Measurements from ENCODE around the gene CUEDC2.

The CUEDC2 gene

DNA sequence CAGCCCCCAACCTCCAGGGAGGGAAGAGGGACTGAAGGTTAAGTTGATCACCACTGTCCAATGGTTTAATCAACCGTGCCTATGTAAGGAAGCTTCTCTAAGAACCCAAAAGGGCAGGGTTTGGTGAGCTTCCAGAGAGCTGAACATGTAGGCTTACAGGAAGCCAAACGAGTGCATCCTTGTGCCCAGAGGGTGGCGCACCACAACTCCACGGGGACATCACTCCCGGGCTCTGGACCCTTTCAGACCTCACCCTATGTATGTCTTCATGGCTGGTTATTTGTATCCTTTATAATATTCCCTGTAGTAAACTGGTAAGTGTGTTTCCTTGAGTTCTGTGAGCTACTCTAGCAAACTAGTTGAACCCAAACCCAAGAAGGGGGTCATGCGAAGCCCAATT is 48.3 kb downstream of the CUEDC2 start:
- no peak for DNase-seq (ENCODE audit: extremely low read depth, insufficient read length)
- TF ChIP-seq, protein P1, sequence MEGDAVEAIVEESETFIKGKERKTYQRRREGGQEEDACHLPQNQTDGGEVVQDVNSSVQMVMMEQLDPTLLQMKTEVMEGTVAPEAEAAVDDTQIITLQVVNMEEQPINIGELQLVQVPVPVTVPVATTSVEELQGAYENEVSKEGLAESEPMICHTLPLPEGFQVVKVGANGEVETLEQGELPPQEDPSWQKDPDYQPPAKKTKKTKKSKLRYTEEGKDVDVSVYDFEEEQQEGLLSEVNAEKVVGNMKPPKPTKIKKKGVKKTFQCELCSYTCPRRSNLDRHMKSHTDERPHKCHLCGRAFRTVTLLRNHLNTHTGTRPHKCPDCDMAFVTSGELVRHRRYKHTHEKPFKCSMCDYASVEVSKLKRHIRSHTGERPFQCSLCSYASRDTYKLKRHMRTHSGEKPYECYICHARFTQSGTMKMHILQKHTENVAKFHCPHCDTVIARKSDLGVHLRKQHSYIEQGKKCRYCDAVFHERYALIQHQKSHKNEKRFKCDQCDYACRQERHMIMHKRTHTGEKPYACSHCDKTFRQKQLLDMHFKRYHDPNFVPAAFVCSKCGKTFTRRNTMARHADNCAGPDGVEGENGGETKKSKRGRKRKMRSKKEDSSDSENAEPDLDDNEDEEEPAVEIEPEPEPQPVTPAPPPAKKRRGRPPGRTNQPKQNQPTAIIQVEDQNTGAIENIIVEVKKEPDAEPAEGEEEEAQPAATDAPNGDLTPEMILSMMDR (IDR thresholded peaks at IDR 0.05; ENCODE audit: insufficient read depth, low read length, poor library complexity, severe bottlenecking) = peak; percentile 31
- Histone ChIP-seq H3K36me3 (ENCODE audit: control insufficient read depth, insufficient read depth, low read length) (peaks cover 26% of the 10 kb centered on the region), H3K27me3 (replicated peaks; ENCODE audit: control insufficient read depth, insufficient read depth, low read length) (no peaks in the 10 kb centered on the region), H3K4me3 (replicated peaks; ENCODE audit: low read depth, low read length) (no peak overlapping the region)

DNA sequence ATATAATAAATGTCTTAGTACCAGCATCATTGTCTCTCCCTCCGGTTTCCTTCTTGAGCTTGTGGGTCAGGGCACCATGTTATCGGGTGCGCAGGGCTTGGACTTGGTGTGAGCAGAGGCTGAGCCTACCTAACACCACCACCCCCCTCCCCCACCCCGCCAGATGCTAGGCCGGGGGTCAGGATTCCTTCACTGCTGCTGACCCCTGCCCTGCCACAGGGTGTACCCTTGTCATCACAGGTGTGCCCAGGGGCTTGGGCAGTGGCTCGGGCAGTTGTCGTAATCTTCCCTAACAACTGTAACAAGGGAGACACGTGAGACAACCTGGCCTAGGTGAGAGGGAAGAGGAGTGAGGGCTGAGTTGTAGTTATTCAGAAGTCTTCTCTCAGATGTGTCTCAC is 49.5 kb downstream of the CUEDC2 start:
- no peak overlapping the region for H3K4me3 ChIP-seq (replicated peaks; ENCODE audit: low read depth, low read length)
- H3K27me3 ChIP-seq (replicated peaks; ENCODE audit: control insufficient read depth, insufficient read depth, low read length) = no peaks in the 10 kb centered on the region
- TF ChIP-seq, protein P1 (IDR thresholded peaks at IDR 0.05; ENCODE audit: insufficient read depth, low read length, poor library complexity, severe bottlenecking) = no peak
- H3K36me3 ChIP-seq (ENCODE audit: control insufficient read depth, insufficient read depth, low read length) = peaks cover 27% of the 10 kb centered on the region
- DNase-seq (ENCODE audit: extremely low read depth, insufficient read length) = no peak

DNA sequence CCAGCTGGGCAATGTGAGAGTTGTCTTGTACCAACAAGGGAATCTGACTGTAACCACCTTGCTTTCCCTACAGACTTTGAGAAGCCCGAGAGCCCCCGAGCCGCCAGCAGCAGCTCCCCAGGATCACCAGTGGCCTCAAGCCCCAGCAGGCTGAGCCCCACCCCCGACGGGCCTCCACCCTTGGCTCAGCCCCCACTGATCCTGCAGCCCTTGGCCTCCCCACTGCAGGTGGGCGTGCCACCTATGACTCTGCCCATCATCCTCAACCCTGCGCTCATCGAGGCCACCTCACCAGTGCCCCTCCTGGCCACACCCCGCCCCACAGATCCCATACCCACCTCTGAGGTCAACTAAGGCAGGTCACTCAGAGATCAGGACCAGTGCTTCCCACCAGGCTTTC is 50.4 kb downstream of the CUEDC2 start:
- no peak for DNase-seq (ENCODE audit: extremely low read depth, insufficient read length)
- H3K4me3 ChIP-seq (replicated peaks; ENCODE audit: low read depth, low read length) = no peak overlapping the region
- H3K27me3 ChIP-seq (replicated peaks; ENCODE audit: control insufficient read depth, insufficient read depth, low read length) = no peaks in the 10 kb centered on the region
- H3K36me3 ChIP-seq (ENCODE audit: control insufficient read depth, insufficient read depth, low read length) = peaks cover 28% of the 10 kb centered on the region
- TF ChIP-seq, protein P1 (IDR thresholded peaks at IDR 0.05; ENCODE audit: insufficient read depth, low read length, poor library complexity, severe bottlenecking) = no peak

DNA sequence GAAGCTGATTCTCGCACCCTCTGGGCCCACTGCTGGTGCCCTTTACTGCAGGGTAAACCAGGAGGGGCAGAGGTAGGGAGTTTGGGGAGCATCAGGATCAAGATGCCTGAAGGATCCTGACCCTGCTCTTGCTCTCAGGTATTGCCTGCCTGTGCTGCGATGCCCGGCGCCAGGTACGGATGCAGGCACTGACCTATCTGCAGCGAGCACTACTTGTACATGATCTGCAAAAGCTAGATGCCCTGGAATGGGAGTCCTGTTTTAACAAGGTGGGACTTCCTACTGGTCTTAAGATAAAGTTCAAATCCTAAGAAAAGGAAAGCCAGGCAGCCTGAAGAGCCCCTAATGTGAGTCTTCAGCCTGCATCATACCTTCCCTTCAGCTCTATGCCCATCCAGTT is 53.0 kb downstream of the CUEDC2 start:
- Histone ChIP-seq H3K27me3 (replicated peaks; ENCODE audit: control insufficient read depth, insufficient read depth, low read length) (no peaks in the 10 kb centered on the region), H3K36me3 (ENCODE audit: control insufficient read depth, insufficient read depth, low read length) (peaks cover 39% of the 10 kb centered on the region), H3K4me3 (replicated peaks; ENCODE audit: low read depth, low read length) (no peak overlapping the region)
- TF ChIP-seq, protein P1 (IDR thresholded peaks at IDR 0.05; ENCODE audit: insufficient read depth, low read length, poor library complexity, severe bottlenecking) = no peak
- DNase-seq (ENCODE audit: extremely low read depth, insufficient read length) = no peak

DNA sequence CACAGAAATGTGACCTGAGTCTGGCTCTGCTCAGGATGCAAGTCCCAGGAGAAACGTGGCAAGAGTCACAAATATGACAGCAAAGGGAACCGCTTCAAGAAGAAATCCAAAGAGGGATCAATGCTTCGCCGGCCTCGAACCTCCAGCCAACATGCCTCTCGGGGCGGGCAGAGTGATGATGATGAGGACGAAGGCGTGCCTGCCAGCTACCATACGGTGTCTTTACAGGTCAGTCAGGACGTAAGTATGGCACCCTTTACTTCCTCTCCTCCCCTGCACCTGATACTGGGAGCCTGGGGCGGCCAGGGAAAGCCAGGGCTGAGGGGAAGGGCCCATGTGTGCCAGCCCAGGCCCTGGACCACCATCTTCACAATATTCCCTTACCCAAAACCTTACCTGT is 55.5 kb downstream of the CUEDC2 start:
- TF ChIP-seq, protein P1 (IDR thresholded peaks at IDR 0.05; ENCODE audit: insufficient read depth, low read length, poor library complexity, severe bottlenecking) = no peak
- DNase-seq (ENCODE audit: extremely low read depth, insufficient read length) = no peak
- Histone ChIP-seq H3K4me3 (replicated peaks; ENCODE audit: low read depth, low read length) (no peak overlapping the region), H3K27me3 (replicated peaks; ENCODE audit: control insufficient read depth, insufficient read depth, low read length) (no peaks in the 10 kb centered on the region), H3K36me3 (ENCODE audit: control insufficient read depth, insufficient read depth, low read length) (peaks cover 30% of the 10 kb centered on the region)

DNA sequence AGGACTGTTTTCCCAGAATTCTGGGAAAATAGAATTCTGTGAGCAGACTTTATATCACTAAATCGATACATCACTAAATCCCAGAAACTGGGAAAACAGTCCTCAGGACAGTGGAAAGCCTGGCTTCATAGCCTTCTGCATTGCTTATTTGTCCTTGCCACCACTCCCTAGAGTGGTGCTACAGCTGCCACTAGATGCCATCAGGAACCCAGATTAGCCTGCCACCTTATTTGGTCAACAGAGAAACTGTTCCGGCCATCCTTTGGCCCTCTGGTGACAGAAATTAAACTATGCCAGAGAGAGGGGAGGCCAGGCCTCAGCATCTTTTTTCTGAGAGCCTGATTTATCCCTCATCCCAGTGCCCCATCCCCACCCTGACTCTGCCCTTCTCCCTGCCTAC is 56.5 kb downstream of the CUEDC2 start:
- Histone ChIP-seq H3K4me3 (replicated peaks; ENCODE audit: low read depth, low read length) (no peak overlapping the region), H3K36me3 (ENCODE audit: control insufficient read depth, insufficient read depth, low read length) (peaks cover 29% of the 10 kb centered on the region), H3K27me3 (replicated peaks; ENCODE audit: control insufficient read depth, insufficient read depth, low read length) (no peaks in the 10 kb centered on the region)
- no peak for DNase-seq (ENCODE audit: extremely low read depth, insufficient read length)
- TF ChIP-seq, protein P1 (IDR thresholded peaks at IDR 0.05; ENCODE audit: insufficient read depth, low read length, poor library complexity, severe bottlenecking) = no peak
